ENCODE data around the gene CRADD.

The CRADD gene

GRCh38 chr12:93902192-93902591, 225.0 kb downstream of the CRADD start:
- Histone ChIP-seq H3K36me3 (ENCODE audit: control insufficient read depth, insufficient read depth, low read length) (no peaks in the 10 kb centered on the region), H3K4me1 (ENCODE audit: control insufficient read depth, insufficient read depth, low read length, poor library complexity, severe bottlenecking) (peaks cover 7% of the 10 kb centered on the region), H3K27ac (ENCODE audit: insufficient read depth, low read length, poor library complexity, severe bottlenecking) (no peak overlapping the region), H3K9me3 (ENCODE audit: control insufficient read depth, low read length) (no peaks in the 10 kb centered on the region), H3K27me3 (replicated peaks; ENCODE audit: control insufficient read depth, insufficient read depth, low read length, poor library complexity, severe bottlenecking) (no peaks in the 10 kb centered on the region), H3K4me3 (ENCODE audit: insufficient read depth, low read depth, low read length, poor library complexity, severe bottlenecking) (no peak overlapping the region)
- no peak for DNase-seq

- H3K27me3 ChIP-seq (replicated peaks; ENCODE audit: control insufficient read depth, insufficient read depth, low read length, poor library complexity, severe bottlenecking) = no peaks in the 10 kb centered on the region
- H3K36me3 ChIP-seq (ENCODE audit: control insufficient read depth, insufficient read depth, low read length) = no peaks in the 10 kb centered on the region
- H3K9me3 ChIP-seq (ENCODE audit: control insufficient read depth, low read length) = no peaks in the 10 kb centered on the region
- no peak overlapping the region for H3K4me3 ChIP-seq (ENCODE audit: insufficient read depth, low read depth, low read length, poor library complexity, severe bottlenecking)
- peaks cover 7% of the 10 kb centered on the region for H3K4me1 ChIP-seq (ENCODE audit: control insufficient read depth, insufficient read depth, low read length, poor library complexity, severe bottlenecking)
- no peak for DNase-seq
- H3K27ac ChIP-seq (ENCODE audit: insufficient read depth, low read length, poor library complexity, severe bottlenecking) = no peak overlapping the region
Observed at GRCh38 chr12:93902736-93903562, 225.8 kb downstream of the CRADD start.

- no peaks in the 10 kb centered on the region for H3K36me3 ChIP-seq (ENCODE audit: control insufficient read depth, insufficient read depth, low read length)
- H3K4me1 ChIP-seq (ENCODE audit: control insufficient read depth, insufficient read depth, low read length, poor library complexity, severe bottlenecking) = peaks cover 5% of the 10 kb centered on the region
- no peak overlapping the region for H3K4me3 ChIP-seq (ENCODE audit: insufficient read depth, low read depth, low read length, poor library complexity, severe bottlenecking)
- H3K27me3 ChIP-seq (replicated peaks; ENCODE audit: control insufficient read depth, insufficient read depth, low read length, poor library complexity, severe bottlenecking) = no peaks in the 10 kb centered on the region
- no peak overlapping the region for H3K27ac ChIP-seq (ENCODE audit: insufficient read depth, low read length, poor library complexity, severe bottlenecking)
- DNase-seq = no peak
- no peaks in the 10 kb centered on the region for H3K9me3 ChIP-seq (ENCODE audit: control insufficient read depth, low read length)
Observed at GRCh38 chr12:93904124-93904523, 226.9 kb downstream of the CRADD start.

- Histone ChIP-seq H3K27ac (ENCODE audit: insufficient read depth, low read length, poor library complexity, severe bottlenecking) (no peak overlapping the region), H3K9me3 (ENCODE audit: control insufficient read depth, low read length) (no peaks in the 10 kb centered on the region), H3K4me3 (ENCODE audit: insufficient read depth, low read depth, low read length, poor library complexity, severe bottlenecking) (no peak overlapping the region), H3K4me1 (ENCODE audit: control insufficient read depth, insufficient read depth, low read length, poor library complexity, severe bottlenecking) (no peaks in the 10 kb centered on the region), H3K27me3 (replicated peaks; ENCODE audit: control insufficient read depth, insufficient read depth, low read length, poor library complexity, severe bottlenecking) (no peaks in the 10 kb centered on the region), H3K36me3 (ENCODE audit: control insufficient read depth, insufficient read depth, low read length) (no peaks in the 10 kb centered on the region)
- no peak for DNase-seq
Observed at GRCh38 chr12:93908264-93908663, 231.1 kb downstream of the CRADD start.

- no peak for DNase-seq
- H3K27ac ChIP-seq (ENCODE audit: insufficient read depth, low read length, poor library complexity, severe bottlenecking) = no peak overlapping the region
Observed at GRCh38 chr12:93908846-93909567, 231.8 kb downstream of the CRADD start.

GRCh38 chr12:93911396-93911795, 234.2 kb downstream of the CRADD start:
- DNase-seq = no peak
- Histone ChIP-seq H3K4me1 (ENCODE audit: control insufficient read depth, insufficient read depth, low read length, poor library complexity, severe bottlenecking) (no peaks in the 10 kb centered on the region), H3K4me3 (ENCODE audit: insufficient read depth, low read depth, low read length, poor library complexity, severe bottlenecking) (no peak overlapping the region)

More at GRCh38 chr12:93908846-93909567, 231.8 kb downstream of the CRADD start:
- H3K36me3 ChIP-seq (ENCODE audit: control insufficient read depth, insufficient read depth, low read length) = no peaks in the 10 kb centered on the region
- H3K27me3 ChIP-seq (replicated peaks; ENCODE audit: control insufficient read depth, insufficient read depth, low read length, poor library complexity, severe bottlenecking) = no peaks in the 10 kb centered on the region
- H3K9me3 ChIP-seq (ENCODE audit: control insufficient read depth, low read length) = no peaks in the 10 kb centered on the region
- no peaks in the 10 kb centered on the region for H3K4me1 ChIP-seq (ENCODE audit: control insufficient read depth, insufficient read depth, low read length, poor library complexity, severe bottlenecking)
- H3K4me3 ChIP-seq (ENCODE audit: insufficient read depth, low read depth, low read length, poor library complexity, severe bottlenecking) = no peak overlapping the region

GRCh38 chr12:93912086-93912733, 235.0 kb downstream of the CRADD start:
- Histone ChIP-seq H3K27ac (ENCODE audit: insufficient read depth, low read length, poor library complexity, severe bottlenecking) (no peak overlapping the region), H3K27me3 (replicated peaks; ENCODE audit: control insufficient read depth, insufficient read depth, low read length, poor library complexity, severe bottlenecking) (no peaks in the 10 kb centered on the region), H3K9me3 (ENCODE audit: control insufficient read depth, low read length) (no peaks in the 10 kb centered on the region), H3K4me3 (ENCODE audit: insufficient read depth, low read depth, low read length, poor library complexity, severe bottlenecking) (no peak overlapping the region), H3K36me3 (ENCODE audit: control insufficient read depth, insufficient read depth, low read length) (no peaks in the 10 kb centered on the region), H3K4me1 (ENCODE audit: control insufficient read depth, insufficient read depth, low read length, poor library complexity, severe bottlenecking) (no peaks in the 10 kb centered on the region)
- DNase-seq = no peak

More at GRCh38 chr12:93911396-93911795, 234.2 kb downstream of the CRADD start:
- Histone ChIP-seq H3K27me3 (replicated peaks; ENCODE audit: control insufficient read depth, insufficient read depth, low read length, poor library complexity, severe bottlenecking) (no peaks in the 10 kb centered on the region), H3K27ac (ENCODE audit: insufficient read depth, low read length, poor library complexity, severe bottlenecking) (no peak overlapping the region), H3K9me3 (ENCODE audit: control insufficient read depth, low read length) (no peaks in the 10 kb centered on the region), H3K36me3 (ENCODE audit: control insufficient read depth, insufficient read depth, low read length) (no peaks in the 10 kb centered on the region)

GRCh38 chr12:93913845-93914244, 236.7 kb downstream of the CRADD start:
- Histone ChIP-seq H3K27ac (ENCODE audit: insufficient read depth, low read length, poor library complexity, severe bottlenecking) (no peak overlapping the region), H3K4me1 (ENCODE audit: control insufficient read depth, insufficient read depth, low read length, poor library complexity, severe bottlenecking) (no peaks in the 10 kb centered on the region), H3K9me3 (ENCODE audit: control insufficient read depth, low read length) (no peaks in the 10 kb centered on the region), H3K27me3 (replicated peaks; ENCODE audit: control insufficient read depth, insufficient read depth, low read length, poor library complexity, severe bottlenecking) (no peaks in the 10 kb centered on the region), H3K4me3 (ENCODE audit: insufficient read depth, low read depth, low read length, poor library complexity, severe bottlenecking) (no peak overlapping the region), H3K36me3 (ENCODE audit: control insufficient read depth, insufficient read depth, low read length) (no peaks in the 10 kb centered on the region)
- DNase-seq = no peak

- DNase-seq = no peak
- no peak overlapping the region for H3K27ac ChIP-seq (ENCODE audit: insufficient read depth, low read length, poor library complexity, severe bottlenecking)
- no peaks in the 10 kb centered on the region for H3K4me1 ChIP-seq (ENCODE audit: control insufficient read depth, insufficient read depth, low read length, poor library complexity, severe bottlenecking)
- H3K9me3 ChIP-seq (ENCODE audit: control insufficient read depth, low read length) = no peaks in the 10 kb centered on the region
- H3K36me3 ChIP-seq (ENCODE audit: control insufficient read depth, insufficient read depth, low read length) = no peaks in the 10 kb centered on the region
- no peak overlapping the region for H3K4me3 ChIP-seq (ENCODE audit: insufficient read depth, low read depth, low read length, poor library complexity, severe bottlenecking)
- H3K27me3 ChIP-seq (replicated peaks; ENCODE audit: control insufficient read depth, insufficient read depth, low read length, poor library complexity, severe bottlenecking) = no peaks in the 10 kb centered on the region
Observed at GRCh38 chr12:93914281-93914680, 237.1 kb downstream of the CRADD start.

GRCh38 chr12:93915411-93915810, 238.2 kb downstream of the CRADD start:
- Histone ChIP-seq H3K4me3 (ENCODE audit: insufficient read depth, low read depth, low read length, poor library complexity, severe bottlenecking) (no peak overlapping the region), H3K36me3 (ENCODE audit: control insufficient read depth, insufficient read depth, low read length) (no peaks in the 10 kb centered on the region), H3K27me3 (replicated peaks; ENCODE audit: control insufficient read depth, insufficient read depth, low read length, poor library complexity, severe bottlenecking) (no peaks in the 10 kb centered on the region), H3K27ac (ENCODE audit: insufficient read depth, low read length, poor library complexity, severe bottlenecking) (no peak overlapping the region), H3K4me1 (ENCODE audit: control insufficient read depth, insufficient read depth, low read length, poor library complexity, severe bottlenecking) (no peaks in the 10 kb centered on the region), H3K9me3 (ENCODE audit: control insufficient read depth, low read length) (no peaks in the 10 kb centered on the region)
- DNase-seq = no peak
